Astrocyte (in vitro differentiated cells and primary cell): ENCODE measurements around the gene GABPA.

Source experiments
- EZH2 ChIP-seq: IDR thresholded peaks from 2 replicates; pipeline ENCODE4 v1.6.1; 2012; ENCODE audit warnings: mild to moderate bottlenecking, low read length, inconsistent platforms; ENCODE audit not compliant: insufficient read depth
- TF ChIP-seq, protein P1 (sequence below): IDR thresholded peaks from 2 replicates; pipeline ENCODE4 v1.5.1; 2011; ENCODE audit warnings: low read depth, mild to moderate bottlenecking, inconsistent platforms, low read length, moderate library complexity; ENCODE audit not compliant: insufficient read depth

DNA sequence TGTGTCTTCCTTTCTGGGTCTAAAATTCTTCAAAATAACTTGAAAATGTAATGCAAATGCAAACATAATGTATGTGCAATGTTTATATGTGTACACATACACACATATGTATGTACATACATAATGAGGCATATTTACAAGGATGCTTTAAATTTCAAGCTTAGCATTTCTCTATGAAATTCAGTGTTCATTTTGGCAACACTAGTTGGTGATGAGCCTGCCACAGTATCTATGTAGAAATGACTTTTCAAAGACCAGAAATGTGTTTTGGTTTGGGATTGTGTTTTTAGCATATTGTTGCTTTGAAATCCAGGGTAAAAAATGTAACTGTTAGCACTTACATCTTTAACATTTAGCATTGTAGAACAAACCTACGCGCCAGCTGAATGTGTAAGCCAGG is 10.1 kb downstream of the GABPA start:
- TF ChIP-seq, protein P1, sequence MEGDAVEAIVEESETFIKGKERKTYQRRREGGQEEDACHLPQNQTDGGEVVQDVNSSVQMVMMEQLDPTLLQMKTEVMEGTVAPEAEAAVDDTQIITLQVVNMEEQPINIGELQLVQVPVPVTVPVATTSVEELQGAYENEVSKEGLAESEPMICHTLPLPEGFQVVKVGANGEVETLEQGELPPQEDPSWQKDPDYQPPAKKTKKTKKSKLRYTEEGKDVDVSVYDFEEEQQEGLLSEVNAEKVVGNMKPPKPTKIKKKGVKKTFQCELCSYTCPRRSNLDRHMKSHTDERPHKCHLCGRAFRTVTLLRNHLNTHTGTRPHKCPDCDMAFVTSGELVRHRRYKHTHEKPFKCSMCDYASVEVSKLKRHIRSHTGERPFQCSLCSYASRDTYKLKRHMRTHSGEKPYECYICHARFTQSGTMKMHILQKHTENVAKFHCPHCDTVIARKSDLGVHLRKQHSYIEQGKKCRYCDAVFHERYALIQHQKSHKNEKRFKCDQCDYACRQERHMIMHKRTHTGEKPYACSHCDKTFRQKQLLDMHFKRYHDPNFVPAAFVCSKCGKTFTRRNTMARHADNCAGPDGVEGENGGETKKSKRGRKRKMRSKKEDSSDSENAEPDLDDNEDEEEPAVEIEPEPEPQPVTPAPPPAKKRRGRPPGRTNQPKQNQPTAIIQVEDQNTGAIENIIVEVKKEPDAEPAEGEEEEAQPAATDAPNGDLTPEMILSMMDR, result no peak
- TF ChIP-seq EZH2, result no peak
